HG02759 (cell line): Measurements from ENCODE around the gene ZNF766.
A peak's percentile ranks its signal among the peaks of the same experiment; 100 is the strongest.
"Not testable (repeated sequence)": the region's sequence is repeated elsewhere in the genome, so short reads cannot be mapped to it uniquely, and the experiment has no call there.

Experiments used
- ATAC-seq: cut with Tn5 transposase; IDR thresholded peaks from one replicate; pipeline ENCODE4 v1.9.1; 2021; ENCODE audit warnings: mild to moderate bottlenecking, moderate library complexity; ENCODE audit not compliant: unreplicated experiment

ZNF766 gene

DNA sequence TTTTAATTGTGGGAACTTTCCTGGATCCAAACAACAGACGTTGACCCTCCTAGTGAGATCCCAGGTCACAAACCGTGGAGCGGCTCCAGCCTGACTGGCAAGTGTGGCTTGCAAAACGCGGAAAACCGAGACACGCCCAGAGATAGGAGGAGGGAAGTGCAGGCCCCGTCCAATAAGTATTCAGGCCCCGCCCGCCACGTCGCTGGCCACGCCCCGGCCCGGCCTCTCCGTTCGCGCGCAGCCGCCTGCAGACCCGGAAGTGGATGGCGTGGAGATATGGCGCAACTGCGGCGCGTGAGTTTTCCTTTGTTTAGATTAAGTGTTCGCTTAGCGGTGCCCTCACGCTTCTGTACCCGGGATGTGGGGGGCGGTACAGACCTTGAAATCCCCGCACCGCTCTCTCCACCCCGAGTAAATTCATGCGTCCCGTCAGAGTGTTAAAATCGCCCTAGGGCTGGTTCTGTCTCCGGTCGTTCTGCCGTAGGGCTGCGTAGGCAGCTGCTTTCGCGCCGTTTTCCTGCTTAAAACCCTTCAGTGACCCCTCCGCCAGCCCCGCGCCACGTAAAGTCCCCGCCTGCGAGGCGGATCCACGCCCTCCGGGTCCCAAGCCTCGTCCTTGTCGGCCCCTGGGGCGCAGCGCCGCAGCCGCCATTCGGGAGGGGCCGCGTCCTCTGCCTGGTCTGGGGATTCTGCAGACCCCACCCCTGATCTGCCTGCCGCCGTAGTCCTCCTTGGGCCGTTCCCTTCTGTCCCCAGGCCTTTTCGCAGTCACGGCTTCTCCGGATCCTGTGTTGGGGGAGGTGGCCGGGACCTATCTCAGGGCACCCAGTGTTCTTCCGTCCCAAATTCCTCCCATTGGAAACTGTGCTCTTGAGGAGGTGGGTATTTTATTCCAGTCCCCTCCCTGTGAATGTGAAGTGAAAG, at the start of gene ZNF766:
Gene ZNF766 (plus strand): TSS at position 250 of the 924 bp plus-strand sequence. CDS start 27 bp downstream, at position 277.
- ATAC-seq, result peak; percentile 96

DNA sequence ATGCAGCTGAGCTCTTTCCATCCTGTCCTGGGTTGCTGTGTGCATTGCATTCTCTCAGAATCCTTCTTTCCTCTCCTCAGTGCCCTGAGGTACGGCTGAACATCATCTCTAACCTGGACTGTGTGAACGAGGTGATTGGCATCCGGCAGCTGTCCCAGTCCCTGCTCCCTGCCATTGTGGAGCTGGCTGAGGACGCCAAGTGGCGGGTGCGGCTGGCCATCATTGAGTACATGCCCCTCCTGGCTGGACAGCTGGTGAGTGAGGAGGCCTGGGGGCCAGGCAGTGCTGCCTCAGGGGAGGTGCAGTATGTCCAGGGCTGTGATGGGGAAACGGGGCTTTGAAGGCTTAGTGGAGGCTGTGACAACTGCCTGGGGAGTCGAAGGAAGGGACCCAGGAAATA, 49.8 kb upstream of the ZNF766 start:
- ATAC-seq, result no peak

DNA sequence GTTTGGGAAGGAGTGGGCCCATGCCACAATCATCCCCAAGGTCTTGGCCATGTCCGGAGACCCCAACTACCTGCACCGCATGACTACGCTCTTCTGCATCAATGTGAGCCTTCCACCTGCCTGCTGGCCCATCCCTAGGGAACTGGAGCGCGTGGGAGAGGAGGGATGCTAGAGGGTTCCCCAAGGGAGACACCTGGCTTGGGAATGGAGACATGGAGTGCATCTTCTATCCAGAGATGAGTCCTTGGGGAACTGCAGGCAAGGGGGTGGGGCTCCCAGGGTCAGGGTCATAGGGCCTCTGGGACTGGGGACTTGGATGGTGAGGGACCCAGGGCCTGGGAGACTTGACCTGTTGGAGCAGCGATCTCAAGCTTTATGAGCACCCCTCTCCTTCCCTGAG, 48.4 kb upstream of the ZNF766 start:
- ATAC-seq, result no peak

DNA sequence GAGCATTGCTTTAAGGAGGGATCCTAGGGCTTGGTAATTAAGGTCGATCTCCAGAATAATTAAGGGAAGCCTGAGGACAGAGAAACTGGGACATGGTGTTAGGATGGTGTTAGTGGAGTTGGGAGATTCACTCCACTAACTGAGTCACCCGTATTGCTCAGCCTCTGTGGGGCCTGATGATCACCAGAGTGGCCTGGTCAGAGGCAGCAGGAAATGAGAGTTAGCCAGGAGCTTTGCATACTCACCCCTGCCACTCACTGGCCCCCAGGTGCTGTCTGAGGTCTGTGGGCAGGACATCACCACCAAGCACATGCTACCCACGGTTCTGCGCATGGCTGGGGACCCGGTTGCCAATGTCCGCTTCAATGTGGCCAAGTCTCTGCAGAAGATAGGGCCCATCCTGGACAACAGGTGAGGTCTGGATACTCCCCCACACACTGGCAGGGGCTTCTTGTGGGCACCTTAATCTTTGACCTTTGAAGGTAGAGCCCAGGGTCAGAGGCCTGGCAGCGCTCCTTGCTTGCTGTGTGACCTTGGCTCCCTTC, 47.5 kb upstream of the ZNF766 start:
- ATAC-seq, result no peak

DNA sequence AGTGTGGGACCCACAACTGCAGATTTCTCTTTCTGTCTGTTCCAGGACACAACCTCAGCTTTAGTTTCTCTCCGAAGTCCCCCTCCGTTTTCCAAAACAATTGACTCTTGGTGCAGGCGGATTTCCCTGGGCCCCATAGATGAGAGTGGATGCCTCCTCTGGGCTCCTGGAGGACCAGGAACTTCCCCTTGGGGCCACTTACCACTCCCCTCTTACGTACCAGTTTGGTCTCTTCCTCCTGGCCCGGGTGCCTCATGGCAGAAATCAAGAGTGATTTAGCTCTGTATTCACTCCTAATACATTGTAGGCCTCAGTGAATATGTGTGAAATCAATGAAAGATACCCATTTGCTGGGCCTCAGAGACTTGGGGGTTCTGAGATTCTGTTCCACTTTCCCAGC, 45.2 kb upstream of the ZNF766 start:
- no peak for ATAC-seq

DNA sequence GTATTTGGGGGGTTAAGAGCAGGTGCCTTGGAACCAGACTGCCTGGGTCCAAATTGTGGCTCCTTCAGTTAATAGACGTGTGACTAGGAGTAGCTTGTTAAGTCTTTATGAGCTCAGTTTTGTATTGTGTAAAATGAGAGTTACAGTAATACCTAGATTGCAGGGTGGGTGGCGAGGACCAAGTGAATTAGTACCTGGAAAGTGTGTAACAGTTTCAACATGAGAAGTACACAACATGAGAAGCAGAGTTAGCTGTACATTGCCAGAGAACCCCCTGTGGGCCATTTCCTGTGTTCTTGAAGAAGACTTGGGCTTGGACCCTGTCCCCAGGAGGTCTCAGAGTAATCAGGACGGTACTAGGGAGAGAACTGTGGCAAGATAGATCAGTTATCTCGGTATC, 42.7 kb upstream of the ZNF766 start:
- ATAC-seq, result no peak

DNA sequence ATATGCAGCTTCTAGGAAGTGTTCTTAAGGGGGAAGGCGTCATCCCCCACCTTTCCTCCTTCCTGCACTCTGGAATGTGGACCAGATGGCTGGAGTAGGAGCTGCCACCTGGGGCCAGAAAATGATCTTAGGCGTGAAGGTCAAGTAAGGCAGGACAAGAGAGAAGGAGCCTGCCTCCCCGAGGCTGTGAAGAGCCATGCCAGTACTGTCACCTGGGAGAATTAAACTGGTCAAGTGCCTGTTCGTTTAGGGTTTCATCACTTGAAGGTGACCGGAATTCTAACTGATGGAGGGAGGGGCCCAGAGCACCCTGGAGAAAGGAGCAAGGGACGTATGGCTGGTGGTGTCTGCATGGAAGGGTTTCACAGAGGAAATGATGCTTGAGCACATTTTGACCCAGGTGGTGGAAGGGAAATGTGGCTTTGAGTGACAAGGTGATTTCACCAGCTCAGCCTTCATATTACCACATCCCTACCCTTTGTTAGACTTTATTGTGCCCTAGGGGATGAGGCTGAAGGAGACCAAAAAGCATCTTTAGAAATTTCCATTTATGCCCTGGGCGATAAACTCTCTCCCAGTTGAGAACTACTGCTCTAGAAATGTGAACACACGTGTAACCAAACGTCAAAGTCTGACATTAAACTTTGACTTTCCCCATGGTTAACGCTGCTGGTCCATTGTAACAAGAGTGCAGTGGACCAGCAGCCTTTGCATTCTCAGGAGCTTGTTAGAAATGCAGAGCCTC, 42.0 kb upstream of the ZNF766 start:
- no peak for ATAC-seq

DNA sequence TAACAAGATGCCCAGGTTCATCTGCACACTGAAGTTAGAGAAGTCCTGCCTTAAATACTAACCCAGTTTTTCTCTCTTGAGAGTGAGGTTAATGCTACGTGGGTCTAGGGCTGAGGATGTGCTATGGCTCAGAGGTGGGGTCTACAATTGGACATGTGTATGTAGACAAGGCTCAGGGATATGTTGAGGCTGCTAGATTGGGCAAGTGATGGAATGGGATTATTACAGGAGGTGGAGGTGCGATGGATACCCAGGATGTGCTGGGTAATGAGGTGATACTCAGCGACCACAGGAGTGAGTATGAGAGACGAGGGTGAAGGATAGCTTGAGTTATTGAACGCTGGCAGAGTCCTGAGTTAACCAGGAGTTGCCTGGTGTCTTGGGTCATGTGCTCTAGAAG, 41.4 kb upstream of the ZNF766 start:
- ATAC-seq, result no peak

DNA sequence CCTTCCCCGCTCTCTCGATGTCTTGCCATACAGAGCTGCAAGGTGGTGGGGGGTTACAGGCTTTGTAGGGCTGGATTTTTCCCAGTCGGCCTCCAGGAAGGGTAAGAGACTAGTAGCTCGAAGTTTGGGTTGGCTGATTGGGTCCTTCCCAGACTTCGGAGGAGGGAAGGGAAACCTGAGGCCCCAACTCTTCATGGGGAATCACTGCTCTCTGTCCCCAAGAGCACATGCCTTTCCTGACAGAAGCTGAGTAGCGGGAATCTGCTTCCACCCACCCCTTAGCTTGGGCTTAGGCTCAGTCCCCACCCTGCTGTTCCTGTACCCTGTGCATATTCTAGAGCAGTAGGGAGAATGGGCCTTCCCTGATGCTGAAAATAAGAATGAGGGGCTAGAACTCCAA, 39.9 kb upstream of the ZNF766 start:
- ATAC-seq, result no peak

DNA sequence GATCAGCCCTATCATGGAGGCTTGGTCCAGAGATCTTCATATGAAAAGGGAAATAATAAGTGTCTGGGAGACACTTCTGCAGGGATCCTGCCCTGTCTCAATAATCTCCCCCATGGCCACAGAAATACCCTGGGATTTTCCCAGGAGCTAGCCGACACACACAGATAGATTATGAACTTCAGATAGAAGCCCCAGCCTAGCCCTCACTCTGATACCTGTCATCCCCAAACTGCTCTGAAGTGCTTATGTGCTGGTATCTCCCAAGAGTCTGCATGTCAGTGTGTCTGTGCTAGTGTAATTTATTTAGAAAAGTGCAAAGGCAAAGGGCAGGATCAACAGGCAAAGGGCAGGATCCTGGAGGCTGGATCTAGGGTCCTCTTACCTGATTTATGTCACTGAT, 38.7 kb upstream of the ZNF766 start:
- no peak for ATAC-seq

DNA sequence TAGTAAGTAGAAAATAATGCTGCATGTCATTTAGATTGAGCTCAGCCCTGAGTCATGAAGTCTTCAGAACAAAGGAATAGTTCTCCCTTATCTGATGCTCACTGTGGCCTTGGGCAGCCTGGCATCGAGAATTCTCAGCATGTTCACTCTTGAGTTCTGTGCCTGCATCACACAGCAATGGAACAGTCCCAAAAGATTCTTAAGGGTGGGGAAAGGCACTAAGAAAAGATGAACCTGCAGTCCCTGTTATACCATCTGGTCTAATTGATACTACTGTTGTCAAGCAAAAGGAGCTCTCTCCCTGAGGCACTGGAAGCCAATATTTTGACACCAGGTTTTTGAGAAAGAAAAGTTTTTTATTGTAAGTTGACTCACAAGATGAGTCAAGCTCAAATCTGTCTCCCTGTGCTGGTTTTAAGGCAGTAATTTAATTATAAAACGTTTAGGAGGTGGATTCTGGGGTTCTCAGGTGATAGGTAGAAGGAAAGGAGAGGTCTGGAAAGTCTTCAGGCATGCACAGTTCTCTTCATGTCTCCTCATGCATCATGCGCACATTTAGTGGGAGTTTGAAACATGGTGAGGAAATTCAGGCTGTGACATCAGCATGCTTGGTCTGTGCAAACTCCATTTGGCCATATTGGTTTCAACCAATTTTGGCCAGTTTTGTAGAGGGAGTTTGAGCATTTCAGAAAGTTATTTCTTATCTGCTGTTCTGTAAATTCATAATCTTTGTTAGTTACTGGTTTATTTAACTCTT, 38.1 kb upstream of the ZNF766 start:
- no peak for ATAC-seq

DNA sequence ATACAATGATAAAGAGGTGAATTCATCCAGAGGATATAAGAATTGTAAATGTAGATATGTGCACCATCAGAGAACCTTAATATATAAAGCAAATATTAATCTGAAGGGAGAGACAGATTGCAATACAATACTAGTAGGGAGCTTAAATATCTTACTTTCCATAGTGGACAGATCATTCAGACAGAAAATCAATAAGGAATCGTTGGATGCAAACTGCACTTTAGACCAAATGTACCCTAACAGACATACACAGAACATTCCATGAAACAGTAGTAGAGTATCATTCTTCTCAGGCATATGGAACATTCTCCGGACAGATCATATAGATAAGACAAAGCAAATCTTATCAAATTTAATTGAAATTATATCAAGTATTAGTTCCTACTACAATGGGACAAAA, 35.0 kb upstream of the ZNF766 start:
- no peak for ATAC-seq

DNA sequence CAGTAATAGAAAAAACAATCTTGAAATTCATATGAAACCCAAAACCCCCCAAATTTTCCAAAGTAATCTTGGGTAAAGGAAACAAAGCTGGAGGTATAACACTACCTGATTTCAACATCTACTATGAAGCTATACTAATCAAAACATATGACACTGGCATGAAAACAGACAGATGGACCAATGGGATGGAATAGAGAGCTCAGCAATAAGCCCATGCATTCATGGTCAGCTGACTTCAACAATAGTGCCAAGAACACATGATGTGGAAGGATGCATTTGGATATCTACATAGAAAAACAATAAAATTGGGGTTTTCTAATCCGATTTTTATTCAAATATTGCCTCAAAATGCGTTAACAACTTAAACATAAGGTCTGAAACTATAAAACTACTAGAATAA, 32.2 kb upstream of the ZNF766 start:
- no peak for ATAC-seq

DNA sequence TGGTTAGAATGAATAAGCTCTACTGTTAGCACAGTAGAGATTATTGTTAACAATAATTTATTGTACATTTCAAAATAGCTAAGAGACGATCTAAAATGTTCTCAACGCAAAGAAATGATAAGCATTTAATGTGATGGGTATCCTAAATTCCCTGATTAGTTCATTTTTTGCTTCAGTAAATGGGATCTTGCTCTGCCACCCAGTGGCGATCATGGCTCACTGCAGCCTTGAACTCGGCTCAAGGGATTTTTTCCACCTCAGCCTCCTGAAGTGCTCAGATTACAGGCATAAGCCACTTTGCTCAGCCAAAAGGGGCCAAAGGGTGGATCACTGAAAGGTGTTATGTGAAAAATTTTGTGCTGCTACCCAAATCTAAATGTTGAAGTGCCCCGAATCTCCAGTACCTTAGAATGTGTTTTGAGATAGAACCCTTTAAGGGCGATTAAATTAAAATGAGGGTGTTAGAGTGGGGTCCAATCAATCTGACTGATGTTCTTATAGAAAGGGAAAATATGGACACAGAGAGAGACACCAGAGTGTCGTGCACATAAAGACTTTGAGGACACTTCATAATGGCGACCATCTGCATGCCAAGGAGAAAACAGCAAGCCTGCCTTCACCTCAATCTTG, 31.5 kb upstream of the ZNF766 start:
- no peak for ATAC-seq

DNA sequence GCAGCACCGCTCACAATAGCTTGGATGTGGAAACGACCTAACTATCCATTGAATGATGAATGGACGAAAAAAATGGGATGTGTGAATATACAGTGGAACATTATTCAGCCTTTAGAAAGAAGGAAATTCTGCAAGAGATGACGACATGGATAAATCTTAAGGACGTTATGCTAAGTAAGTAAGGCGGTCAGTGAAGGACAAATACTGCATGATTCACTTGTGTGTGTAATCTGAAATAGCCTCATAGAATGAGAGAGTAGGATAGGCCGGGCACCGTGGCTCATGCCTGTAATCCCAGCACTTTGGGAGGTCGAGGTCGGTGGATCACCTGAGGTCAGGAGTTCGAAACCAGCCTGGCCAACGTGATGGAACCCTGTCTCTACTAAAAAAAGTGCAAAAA, 25.4 kb upstream of the ZNF766 start:
- ATAC-seq, result no peak

DNA sequence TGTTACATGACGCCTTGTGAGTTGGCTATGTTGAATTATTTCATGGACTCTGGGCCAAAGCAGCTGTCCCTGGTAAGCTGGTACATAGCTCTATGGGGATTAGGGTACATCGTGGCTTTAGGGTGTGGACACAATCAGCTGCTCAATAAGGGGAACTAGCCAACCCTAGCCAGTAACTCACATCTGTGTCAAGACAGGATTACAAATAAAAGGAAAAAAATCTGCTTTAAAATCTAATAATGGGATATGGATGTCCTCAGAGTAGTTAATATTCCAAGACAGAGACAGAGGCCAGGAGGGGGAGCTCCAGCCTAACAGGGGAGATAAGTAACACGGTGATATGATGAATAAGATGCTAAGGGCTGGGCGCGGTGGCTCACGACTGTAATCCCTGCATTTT, 21.1 kb upstream of the ZNF766 start:
- no peak for ATAC-seq

DNA sequence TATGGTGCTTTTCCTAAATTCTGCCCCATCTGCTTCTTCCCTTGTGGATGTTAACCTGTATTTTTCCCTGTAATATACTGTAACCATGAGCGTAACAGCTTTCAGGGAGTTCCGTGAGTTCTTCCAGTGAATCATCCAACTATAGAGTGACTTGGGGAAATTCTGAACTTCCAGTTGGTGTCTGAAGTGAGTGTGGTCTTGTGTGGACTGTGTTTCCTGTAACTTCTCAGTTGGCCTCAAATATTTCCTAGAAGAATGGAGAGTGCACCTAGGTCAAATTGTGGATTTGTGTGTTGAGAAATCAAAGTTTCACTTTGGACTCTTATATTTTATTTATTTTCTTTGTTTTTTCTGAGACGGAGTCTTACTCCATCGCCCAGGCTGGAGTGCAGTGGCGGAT, 11.0 kb upstream of the ZNF766 start:
- ATAC-seq, result no peak

DNA sequence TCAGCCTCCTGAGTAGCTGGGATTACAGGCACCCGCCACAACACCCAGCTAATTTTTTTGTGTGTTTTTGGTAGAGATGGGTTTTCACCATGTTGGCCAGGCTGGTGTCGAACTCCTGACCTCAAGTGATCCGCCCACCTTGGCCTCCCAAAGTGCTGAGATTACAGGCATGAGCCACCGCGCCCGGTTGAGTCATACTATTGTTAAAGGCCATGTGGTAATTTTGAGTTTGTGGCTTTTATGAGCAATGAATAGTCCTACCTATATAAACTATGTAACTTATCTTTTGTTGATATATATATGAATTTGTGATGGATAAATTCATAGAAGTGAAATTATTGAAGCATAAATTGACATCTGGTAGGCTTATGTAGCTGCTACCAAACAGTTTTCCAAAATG, 3.8 kb upstream of the ZNF766 start:
- ATAC-seq, result not testable (repeated sequence)

DNA sequence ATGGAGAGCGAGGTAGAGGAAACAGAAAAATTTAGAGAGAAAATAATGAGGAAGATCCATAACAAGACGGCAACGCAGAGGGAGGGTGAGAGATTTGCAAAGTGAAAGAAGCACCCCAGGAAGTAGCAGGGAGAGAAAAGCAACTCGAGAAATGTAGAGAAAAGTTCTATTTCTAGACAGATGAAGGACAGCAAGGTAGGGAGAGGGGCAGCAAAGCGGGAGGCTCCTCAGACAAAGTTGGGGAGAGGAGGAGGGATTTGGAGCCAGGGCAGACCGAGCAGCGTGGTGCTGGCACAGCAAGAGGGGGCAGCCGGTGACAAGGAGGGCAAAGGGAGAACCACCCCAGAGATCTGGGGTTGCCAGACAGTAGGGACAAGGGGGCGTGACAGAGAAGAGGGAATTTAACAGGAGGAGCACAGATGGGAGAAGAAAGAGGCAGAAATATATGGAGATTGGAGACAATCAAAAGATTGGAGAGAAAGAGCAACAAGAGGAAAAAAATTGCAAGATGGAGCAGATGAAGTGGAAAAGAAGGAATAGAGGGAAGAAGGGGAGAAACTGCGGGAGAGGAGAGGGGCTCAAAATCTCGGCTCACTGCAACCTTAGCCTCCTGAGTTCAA, 989 bp downstream of the ZNF766 start:
- no peak for ATAC-seq

DNA sequence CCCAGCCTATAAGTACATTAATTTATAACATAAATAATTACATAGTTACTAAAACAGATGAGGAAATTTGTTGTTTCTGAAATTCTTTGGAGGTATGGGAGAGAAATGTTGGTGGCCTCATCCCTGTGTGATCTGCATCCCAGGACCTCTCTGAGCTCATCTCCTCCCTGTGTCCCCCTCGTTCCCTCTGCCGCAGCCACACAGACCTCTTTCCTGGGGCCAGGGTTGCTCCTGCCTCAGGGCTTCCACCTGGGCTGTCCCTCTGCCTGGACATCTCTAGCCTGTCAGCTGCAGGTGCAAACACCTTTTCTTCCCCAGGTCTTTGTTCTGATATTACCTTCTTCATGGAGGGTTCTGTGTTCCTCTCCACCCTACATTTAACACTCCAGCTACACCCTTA, 3.9 kb downstream of the ZNF766 start:
- ATAC-seq, result no peak
